SU-DHL-6 (cell line): Measurements from ENCODE around the gene HSPD1.

Experiments
- H2AFZ ChIP-seq: fragments of 200-600 bp; sonication (generic); 2 replicates; pipeline ENCODE4 v1.6.1; 2014; ENCODE audit warnings: low read depth, mild to moderate bottlenecking, moderate library complexity, mixed read lengths, antibody characterized with exemption, low read length; ENCODE audit not compliant: severe bottlenecking
- H3F3A ChIP-seq: fragments of 200-600 bp; shearing (Covaris generic); 2 replicates; pipeline ENCODE4 v1.6.0; 2016; ENCODE audit warnings: antibody characterized with exemption, mild to moderate bottlenecking; ENCODE audit not compliant: insufficient read depth
- H3K27ac ChIP-seq: fragments of 200-600 bp; sonication (generic); 2 replicates; pipeline ENCODE4 v1.5.1; 2016; ENCODE audit warnings: low read depth, mild to moderate bottlenecking, low read length, moderate library complexity, mixed read lengths
- H3K27me3 ChIP-seq: fragments of 200-600 bp; sonication (generic), shearing (Covaris generic); 2 replicates; pipeline ENCODE4 v1.6.0; 2014; ENCODE audit warnings: mild to moderate bottlenecking, low read length
- H3K36me3 ChIP-seq: fragments of 200-600 bp; sonication (generic); 2 replicates; pipeline ENCODE4 v1.6.1; 2014; ENCODE audit warnings: mild to moderate bottlenecking, low read length, mixed read lengths
- H3K4me2 ChIP-seq: fragments of 300-600, 200-600 bp; shearing (Covaris generic), sonication (generic); 2 replicates; pipeline ENCODE4 v1.6.0; 2014; ENCODE audit warnings: low read length, low read depth, mild to moderate bottlenecking; ENCODE audit not compliant: poor library complexity, severe bottlenecking
- H3K4me3 ChIP-seq: fragments of 200-600 bp; sonication (generic); 2 replicates; pipeline ENCODE4 v1.5.1; 2014; ENCODE audit warnings: antibody characterized with exemption, low read length, mild to moderate bottlenecking, mixed read lengths; ENCODE audit not compliant: insufficient read depth, poor library complexity, severe bottlenecking
- H3K79me2 ChIP-seq: fragments of 200-600 bp; sonication (generic); 2 replicates; pipeline ENCODE4 v1.6.1; 2014; ENCODE audit warnings: mild to moderate bottlenecking, low read length, moderate library complexity; ENCODE audit not compliant: insufficient read depth
- H3K9ac ChIP-seq: fragments of 200-600 bp; sonication (generic); 2 replicates; pipeline ENCODE4 v1.7.0; 2014; ENCODE audit warnings: mild to moderate bottlenecking, low read length
- H3K9me2 ChIP-seq: fragments of 200-600 bp; sonication (generic); replicated peaks from 2 replicates; pipeline ENCODE4 v1.6.1; 2014; ENCODE audit warnings: low read length; ENCODE audit not compliant: insufficient read depth
- H3K9me3 ChIP-seq: fragments of 200-600 bp; sonication (generic); 2 replicates; pipeline ENCODE4 v1.6.1; 2014; ENCODE audit warnings: low read length, mixed read lengths; ENCODE audit not compliant: insufficient read depth
- H4K20me1 ChIP-seq: fragments of 200-600 bp; sonication (generic); 2 replicates; pipeline ENCODE4 v1.6.1; 2014; ENCODE audit warnings: low read depth, mild to moderate bottlenecking, antibody characterized with exemption, low read length, moderate library complexity, mixed read lengths
- EZH2phosphoT487 ChIP-seq: fragments of 200-600 bp; sonication (generic), shearing (Covaris generic); conservative IDR thresholded peaks from 2 replicates; pipeline ENCODE4 v1.6.1; 2018; ENCODE audit warnings: mild to moderate bottlenecking, antibody characterized with exemption, low read length, moderate library complexity, mixed read lengths
- TF ChIP-seq, protein P1 (sequence below): fragments of 200-600 bp; sonication (generic); IDR thresholded peaks from one replicate; pipeline ENCODE4 v1.5.1; 2017; ENCODE audit warnings: antibody characterized with exemption, mild to moderate bottlenecking, low read length, moderate library complexity; ENCODE audit not compliant: insufficient read depth, poor library complexity, severe bottlenecking

HSPD1 gene

DNA sequence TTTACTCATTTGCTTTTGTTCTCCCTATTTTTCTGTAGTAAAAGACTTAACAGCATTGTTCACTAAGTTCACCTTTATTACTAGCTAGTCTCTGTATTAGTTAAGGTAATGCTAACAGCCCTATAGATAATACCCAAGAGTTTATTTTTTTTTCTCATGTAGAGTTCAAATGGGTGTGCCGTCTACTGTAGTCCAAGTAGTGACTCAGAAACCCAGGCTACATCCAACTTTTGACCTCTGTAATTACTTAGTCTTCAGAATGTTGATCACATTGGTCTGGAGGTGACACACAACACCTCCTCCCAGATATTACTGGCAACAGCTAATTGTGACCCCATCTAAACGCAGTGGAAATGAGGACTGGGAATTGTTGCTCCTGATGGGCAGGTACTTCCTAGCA, 38.6 kb downstream of the HSPD1 start:
- no peaks in the 10 kb centered on the region for H3K9me2 ChIP-seq
- H3K79me2 ChIP-seq, result peaks cover 45% of the 10 kb centered on the region
- H3K27ac ChIP-seq, result no peak overlapping the region
- H3K36me3 ChIP-seq, result peaks cover 15% of the 10 kb centered on the region
- no peak for TF ChIP-seq EZH2phosphoT487
- TF ChIP-seq, protein P1, sequence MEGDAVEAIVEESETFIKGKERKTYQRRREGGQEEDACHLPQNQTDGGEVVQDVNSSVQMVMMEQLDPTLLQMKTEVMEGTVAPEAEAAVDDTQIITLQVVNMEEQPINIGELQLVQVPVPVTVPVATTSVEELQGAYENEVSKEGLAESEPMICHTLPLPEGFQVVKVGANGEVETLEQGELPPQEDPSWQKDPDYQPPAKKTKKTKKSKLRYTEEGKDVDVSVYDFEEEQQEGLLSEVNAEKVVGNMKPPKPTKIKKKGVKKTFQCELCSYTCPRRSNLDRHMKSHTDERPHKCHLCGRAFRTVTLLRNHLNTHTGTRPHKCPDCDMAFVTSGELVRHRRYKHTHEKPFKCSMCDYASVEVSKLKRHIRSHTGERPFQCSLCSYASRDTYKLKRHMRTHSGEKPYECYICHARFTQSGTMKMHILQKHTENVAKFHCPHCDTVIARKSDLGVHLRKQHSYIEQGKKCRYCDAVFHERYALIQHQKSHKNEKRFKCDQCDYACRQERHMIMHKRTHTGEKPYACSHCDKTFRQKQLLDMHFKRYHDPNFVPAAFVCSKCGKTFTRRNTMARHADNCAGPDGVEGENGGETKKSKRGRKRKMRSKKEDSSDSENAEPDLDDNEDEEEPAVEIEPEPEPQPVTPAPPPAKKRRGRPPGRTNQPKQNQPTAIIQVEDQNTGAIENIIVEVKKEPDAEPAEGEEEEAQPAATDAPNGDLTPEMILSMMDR, result no peak
- H3K9ac ChIP-seq, result no peak overlapping the region
- H3K27me3 ChIP-seq, result no peaks in the 10 kb centered on the region
- H3K9me3 ChIP-seq, result no peaks in the 10 kb centered on the region
- no peaks in the 10 kb centered on the region for H3F3A ChIP-seq
- no peaks in the 10 kb centered on the region for H4K20me1 ChIP-seq
- no peak overlapping the region for H2AFZ ChIP-seq
- H3K4me2 ChIP-seq, result no peak overlapping the region
- H3K4me3 ChIP-seq, result no peak overlapping the region

DNA sequence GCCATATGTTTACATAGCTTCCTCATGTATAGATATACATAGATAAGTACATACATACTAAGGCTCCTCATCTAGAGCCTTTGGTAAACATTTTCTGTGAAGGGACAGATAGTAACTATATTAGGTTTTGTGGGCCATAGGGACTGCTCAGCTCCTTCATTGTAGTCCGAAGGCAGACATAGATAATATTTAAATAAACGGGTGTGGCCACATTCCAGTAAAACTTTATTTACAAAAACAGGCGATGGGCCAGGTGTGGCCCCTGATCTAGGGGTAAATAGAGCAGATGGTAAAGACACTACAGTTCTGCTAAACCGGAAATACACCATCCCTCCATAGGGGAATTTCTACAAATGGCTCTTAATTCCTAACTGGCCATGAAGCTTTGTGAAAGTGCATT, 39.0 kb downstream of the HSPD1 start:
- Histone ChIP-seq H3K36me3 (peaks cover 15% of the 10 kb centered on the region), H4K20me1 (no peaks in the 10 kb centered on the region), H3F3A (no peaks in the 10 kb centered on the region), H3K27ac (no peak overlapping the region), H3K4me2 (no peak overlapping the region), H3K79me2 (peaks cover 49% of the 10 kb centered on the region), H3K9ac (no peak overlapping the region), H3K9me3 (no peaks in the 10 kb centered on the region), H3K27me3 (no peaks in the 10 kb centered on the region), H2AFZ (no peak overlapping the region), H3K4me3 (no peak overlapping the region), H3K9me2 (no peaks in the 10 kb centered on the region)
- TF ChIP-seq EZH2phosphoT487, result no peak
- TF ChIP-seq, protein P1, result no peak

DNA sequence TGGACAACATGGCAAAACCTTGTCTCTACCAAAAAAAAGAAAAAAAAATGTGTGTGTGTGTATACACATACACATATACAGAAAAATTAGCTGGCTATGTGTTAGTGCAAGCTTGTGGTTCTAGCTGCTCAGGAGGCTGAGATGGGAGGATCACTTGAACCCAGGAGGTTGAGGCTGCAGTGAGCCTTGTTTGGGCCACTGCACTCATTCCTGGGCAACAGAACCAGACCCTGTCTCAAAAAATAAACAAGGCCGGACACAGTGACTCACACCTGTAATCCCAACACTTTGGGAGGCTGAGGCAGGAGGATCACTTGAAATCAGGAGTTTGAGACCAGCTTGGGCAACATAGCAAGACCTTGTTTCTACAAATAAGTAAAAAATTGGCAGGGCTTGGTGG, 44.2 kb downstream of the HSPD1 start:
- Histone ChIP-seq H3K27me3 (no peaks in the 10 kb centered on the region), H3K79me2 (peaks cover 64% of the 10 kb centered on the region), H3K36me3 (peaks cover 1% of the 10 kb centered on the region; the same call in 1 of the 2 replicates), H3K9me3 (no peaks in the 10 kb centered on the region), H3K27ac (no peak overlapping the region), H3K4me3 (no peak overlapping the region), H4K20me1 (peaks cover 9% of the 10 kb centered on the region; the same call in 1 of the 2 replicates), H3K4me2 (no peak overlapping the region), H2AFZ (no peak overlapping the region), H3F3A (peaks cover 4% of the 10 kb centered on the region; the same call in 1 of the 2 replicates), H3K9me2 (no peaks in the 10 kb centered on the region), H3K9ac (no peak overlapping the region)
- TF ChIP-seq, protein P1, result no peak
- no peak for TF ChIP-seq EZH2phosphoT487
